Ishikawa (cell line): Measurements from ENCODE around the gene IGLON5.

ENCODE experiments used
- EGR1 ChIP-seq: IDR thresholded peaks from 2 replicates; pipeline ENCODE4 v1.6.1; 2012
- EP300 ChIP-seq: IDR thresholded peaks from 2 replicates; pipeline ENCODE4 v1.6.1; 2012; ENCODE audit warnings: borderline replicate concordance
- FOXM1 ChIP-seq: IDR thresholded peaks from 2 replicates; pipeline ENCODE4 v1.6.1; 2012; ENCODE audit warnings: low read depth, borderline replicate concordance
- NFIC ChIP-seq: IDR thresholded peaks from 2 replicates; pipeline ENCODE4 v1.6.1; 2012
- RAD21 ChIP-seq: IDR thresholded peaks from 2 replicates; pipeline ENCODE4 v1.6.1; 2012; ENCODE audit warnings: low read depth
- TAF1 ChIP-seq: IDR thresholded peaks from 2 replicates; pipeline ENCODE4 v1.6.1; 2012; ENCODE audit warnings: low read depth, mild to moderate bottlenecking
- TCF12 ChIP-seq: IDR thresholded peaks from 2 replicates; pipeline ENCODE4 v1.6.1; 2012; ENCODE audit warnings: low read depth
- TEAD4 ChIP-seq: IDR thresholded peaks from 2 replicates; pipeline ENCODE4 v1.6.1; 2012
- YY1 ChIP-seq: IDR thresholded peaks from 2 replicates; pipeline ENCODE4 v1.6.1; 2012; ENCODE audit warnings: low read depth
- ZBTB7A ChIP-seq: IDR thresholded peaks from 2 replicates; pipeline ENCODE4 v1.6.1; 2012; ENCODE audit warnings: low read depth
- TF ChIP-seq, protein P1 (sequence below): IDR thresholded peaks from 2 replicates; pipeline ENCODE4 v1.6.1; 2012; ENCODE audit warnings: low read depth, mild to moderate bottlenecking

GRCh38 chr19:51368366-51369282 lies 57.2 kb downstream of the IGLON5 start, which contains the start of gene CLDND2:
- no peak for TF ChIP-seq FOXM1
- no peak for TF ChIP-seq EGR1
- TF ChIP-seq RAD21, result no peak
- TF ChIP-seq TAF1, result no peak
- no peak for TF ChIP-seq EP300
- TF ChIP-seq TCF12, result no peak
- TF ChIP-seq NFIC, result no peak
- no peak for TF ChIP-seq YY1
- TF ChIP-seq, protein P1, sequence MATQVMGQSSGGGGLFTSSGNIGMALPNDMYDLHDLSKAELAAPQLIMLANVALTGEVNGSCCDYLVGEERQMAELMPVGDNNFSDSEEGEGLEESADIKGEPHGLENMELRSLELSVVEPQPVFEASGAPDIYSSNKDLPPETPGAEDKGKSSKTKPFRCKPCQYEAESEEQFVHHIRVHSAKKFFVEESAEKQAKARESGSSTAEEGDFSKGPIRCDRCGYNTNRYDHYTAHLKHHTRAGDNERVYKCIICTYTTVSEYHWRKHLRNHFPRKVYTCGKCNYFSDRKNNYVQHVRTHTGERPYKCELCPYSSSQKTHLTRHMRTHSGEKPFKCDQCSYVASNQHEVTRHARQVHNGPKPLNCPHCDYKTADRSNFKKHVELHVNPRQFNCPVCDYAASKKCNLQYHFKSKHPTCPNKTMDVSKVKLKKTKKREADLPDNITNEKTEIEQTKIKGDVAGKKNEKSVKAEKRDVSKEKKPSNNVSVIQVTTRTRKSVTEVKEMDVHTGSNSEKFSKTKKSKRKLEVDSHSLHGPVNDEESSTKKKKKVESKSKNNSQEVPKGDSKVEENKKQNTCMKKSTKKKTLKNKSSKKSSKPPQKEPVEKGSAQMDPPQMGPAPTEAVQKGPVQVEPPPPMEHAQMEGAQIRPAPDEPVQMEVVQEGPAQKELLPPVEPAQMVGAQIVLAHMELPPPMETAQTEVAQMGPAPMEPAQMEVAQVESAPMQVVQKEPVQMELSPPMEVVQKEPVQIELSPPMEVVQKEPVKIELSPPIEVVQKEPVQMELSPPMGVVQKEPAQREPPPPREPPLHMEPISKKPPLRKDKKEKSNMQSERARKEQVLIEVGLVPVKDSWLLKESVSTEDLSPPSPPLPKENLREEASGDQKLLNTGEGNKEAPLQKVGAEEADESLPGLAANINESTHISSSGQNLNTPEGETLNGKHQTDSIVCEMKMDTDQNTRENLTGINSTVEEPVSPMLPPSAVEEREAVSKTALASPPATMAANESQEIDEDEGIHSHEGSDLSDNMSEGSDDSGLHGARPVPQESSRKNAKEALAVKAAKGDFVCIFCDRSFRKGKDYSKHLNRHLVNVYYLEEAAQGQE, result no peak
- no peak for TF ChIP-seq TEAD4
- TF ChIP-seq ZBTB7A, result no peak
